Osteoblast (primary cell): ENCODE measurements around the gene SETD1A. TPM values are rescaled to one million over a fixed set of nuclear protein-coding genes. Genes with fewer than 3 reads are reported as not detected.
A peak's percentile ranks its signal among the peaks of the same experiment; 100 is the strongest.

Experiments used
- DNase-seq: peaks from one replicate; pipeline ENCODE4 v3.0.0; 2011; ENCODE audit warnings: low spot score, mixed read lengths; ENCODE audit not compliant: insufficient read length; ENCODE audit errors: missing footprints
- H2AFZ ChIP-seq: 2 replicates; pipeline ENCODE4 v1.6.0; 2011; ENCODE audit warnings: mild to moderate bottlenecking, low read length
- H3K27ac ChIP-seq: 2 replicates; pipeline ENCODE4 v1.5.1; 2011; ENCODE audit warnings: mild to moderate bottlenecking, low read depth, low read length, moderate library complexity
- H3K27me3 ChIP-seq: 2 replicates; pipeline ENCODE4 v1.6.0; 2012; ENCODE audit warnings: mild to moderate bottlenecking, control low read depth, inconsistent platforms, low read length, moderate library complexity; ENCODE audit not compliant: insufficient read depth
- H3K36me3 ChIP-seq: 2 replicates; pipeline ENCODE4 v1.5.1; 2011; ENCODE audit warnings: mild to moderate bottlenecking, low read length, control low read depth, moderate library complexity; ENCODE audit not compliant: insufficient read depth
- H3K4me1 ChIP-seq: 2 replicates; pipeline ENCODE4 v1.5.1; 2011; ENCODE audit warnings: mild to moderate bottlenecking, low read length, control low read depth, moderate library complexity; ENCODE audit not compliant: insufficient read depth
- H3K4me2 ChIP-seq: 2 replicates; pipeline ENCODE4 v1.6.0; 2011; ENCODE audit warnings: mild to moderate bottlenecking, low read length; ENCODE audit not compliant: insufficient read depth
- H3K4me3 ChIP-seq: fragments of 200-600 bp; sonication (generic); 3 replicates; pipeline ENCODE4 v1.5.1; 2012; ENCODE audit warnings: mild to moderate bottlenecking, low read length, inconsistent platforms; ENCODE audit not compliant: insufficient read depth
- H3K79me2 ChIP-seq: 2 replicates; pipeline ENCODE4 v1.6.0; 2012; ENCODE audit warnings: mild to moderate bottlenecking, low read length, control low read depth, inconsistent platforms; ENCODE audit not compliant: insufficient read depth
- H3K9me3 ChIP-seq: 2 replicates; pipeline ENCODE4 v1.5.1; 2011; ENCODE audit warnings: low read depth, low read length, control low read depth
- H4K20me1 ChIP-seq: 2 replicates; pipeline ENCODE4 v1.6.0; 2012; ENCODE audit warnings: mild to moderate bottlenecking, low read length, control low read depth; ENCODE audit not compliant: insufficient read depth
- CTCF ChIP-seq: IDR thresholded peaks from 2 replicates; pipeline ENCODE4 v1.5.1; 2011; ENCODE audit warnings: mild to moderate bottlenecking, low read depth, low read length, moderate library complexity; ENCODE audit errors: extremely low read depth
- total RNA-seq: library from RNA; depleted of rRNA; stranded (reverse); fragments of >200 nt; gene quantifications from 2 replicates; pipeline ENCODE4 v1.2.3, GENCODE V29; 2012

Gene SETD1A
- total RNA-seq, 1 donor: 2.2 TPM

GRCh38 chr16:30924076-30924912 lies 33.3 kb upstream of the SETD1A start:
- Histone ChIP-seq H3K27ac (no peak overlapping the region), H3K4me1 (peaks cover 18% of the 10 kb centered on the region), H3K9me3 (no peaks in the 10 kb centered on the region), H3K79me2 (peaks cover 7% of the 10 kb centered on the region), H3K4me2 (peak overlapping the region; percentile 82), H3K27me3 (no peaks in the 10 kb centered on the region), H2AFZ (no peak overlapping the region), H3K4me3 (peak overlapping the region; percentile 76), H4K20me1 (peaks cover 9% of the 10 kb centered on the region), H3K36me3 (peaks cover 21% of the 10 kb centered on the region)
- DNase-seq: peak; percentile 86
- TF ChIP-seq CTCF: no peak

GRCh38 chr16:30924913-30925631 lies 32.5 kb upstream of the SETD1A start:
- no peak for TF ChIP-seq CTCF
- Histone ChIP-seq H3K27me3 (no peaks in the 10 kb centered on the region), H3K4me1 (peaks cover 18% of the 10 kb centered on the region), H3K36me3 (peaks cover 25% of the 10 kb centered on the region), H3K4me3 (peak overlapping the region; percentile 76), H4K20me1 (peaks cover 9% of the 10 kb centered on the region), H3K27ac (no peak overlapping the region), H3K9me3 (no peaks in the 10 kb centered on the region), H3K4me2 (peak overlapping the region; percentile 82), H3K79me2 (peaks cover 7% of the 10 kb centered on the region), H2AFZ (no peak overlapping the region)
- DNase-seq: peak; percentile 89

- Histone ChIP-seq H3K4me3 (no peak overlapping the region), H3K9me3 (no peaks in the 10 kb centered on the region), H3K27me3 (no peaks in the 10 kb centered on the region), H3K79me2 (peaks cover 7% of the 10 kb centered on the region), H3K4me1 (peaks cover 18% of the 10 kb centered on the region), H3K36me3 (peaks cover 31% of the 10 kb centered on the region), H3K4me2 (peak overlapping the region; percentile 82), H4K20me1 (peaks cover 9% of the 10 kb centered on the region), H2AFZ (no peak overlapping the region), H3K27ac (no peak overlapping the region)
- DNase-seq: peak; percentile 66
- TF ChIP-seq CTCF: no peak
Observed at GRCh38 chr16:30925632-30925987, 31.9 kb upstream of the SETD1A start.
